SH-SY5Y (cell line): Measurements from ENCODE around the gene CFAP299.

Source experiments
- GATA2 ChIP-seq: IDR thresholded peaks from 2 replicates; pipeline ENCODE4 v1.6.1; 2011; ENCODE audit warnings: mild to moderate bottlenecking, low read depth, low read length
- GATA3 ChIP-seq: IDR thresholded peaks from 2 replicates; pipeline ENCODE4 v1.6.1; 2011; ENCODE audit warnings: low read depth, mild to moderate bottlenecking, low read length, moderate library complexity

DNA sequence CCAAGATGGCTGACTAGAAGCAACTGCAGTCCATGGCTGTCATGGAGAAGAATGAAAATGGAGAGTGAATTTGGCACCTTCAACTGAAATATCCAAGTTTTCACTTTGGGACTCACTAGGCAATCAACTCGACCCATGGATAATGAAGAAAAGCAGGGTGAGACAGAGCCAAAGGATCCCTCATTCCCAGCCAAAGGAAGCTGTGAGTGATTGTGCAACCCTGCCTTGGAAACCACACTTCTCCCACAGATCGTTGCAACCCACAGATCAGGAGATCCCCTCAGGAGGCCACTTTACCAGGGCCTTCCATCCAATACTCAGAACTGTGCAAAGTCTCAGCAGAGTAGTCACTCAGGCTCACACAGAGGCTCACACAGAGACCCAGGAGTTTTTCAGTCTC is 4.5 kb downstream of the CFAP299 start:
- no peak for TF ChIP-seq GATA3
- TF ChIP-seq GATA2: no peak
